T-helper 2 cell treated with Interferon-gamma antibody and Interleukin-4, amounts not matched to agents 5 μg/mL and 100 μg/mL, for 36 hours (primary cell): Measurements from ENCODE around the gene CHMP4A.
"Not testable (repeated sequence)": the region's sequence is repeated elsewhere in the genome, so short reads cannot be mapped to it uniquely, and the experiment has no call there.

Experiments
- DNase-seq: peaks from one replicate; pipeline ENCODE4 v3.0.0; 2021; ENCODE audit warnings: low spot score
- H3K27ac Mint-ChIP-seq: one replicate; pipeline ENCODE4 v1.8.0; 2021; ENCODE audit warnings: mild to moderate bottlenecking, mixed read lengths
- H3K27me3 Mint-ChIP-seq: one replicate; pipeline ENCODE4 v1.8.0; 2021; ENCODE audit warnings: low read depth, mixed read lengths
- H3K36me3 Mint-ChIP-seq: one replicate; pipeline ENCODE4 v1.8.0; 2021; ENCODE audit warnings: low read depth, mixed read lengths
- H3K4me1 Mint-ChIP-seq: one replicate; pipeline ENCODE4 v1.8.0; 2021; ENCODE audit warnings: low read depth, mixed read lengths
- H3K4me3 Mint-ChIP-seq: one replicate; pipeline ENCODE4 v1.8.0; 2022; ENCODE audit warnings: mild to moderate bottlenecking, moderate library complexity, mixed read lengths
- H3K9me3 Mint-ChIP-seq: one replicate; pipeline ENCODE4 v1.8.0; 2021; ENCODE audit warnings: mixed read lengths

CHMP4A gene

DNA sequence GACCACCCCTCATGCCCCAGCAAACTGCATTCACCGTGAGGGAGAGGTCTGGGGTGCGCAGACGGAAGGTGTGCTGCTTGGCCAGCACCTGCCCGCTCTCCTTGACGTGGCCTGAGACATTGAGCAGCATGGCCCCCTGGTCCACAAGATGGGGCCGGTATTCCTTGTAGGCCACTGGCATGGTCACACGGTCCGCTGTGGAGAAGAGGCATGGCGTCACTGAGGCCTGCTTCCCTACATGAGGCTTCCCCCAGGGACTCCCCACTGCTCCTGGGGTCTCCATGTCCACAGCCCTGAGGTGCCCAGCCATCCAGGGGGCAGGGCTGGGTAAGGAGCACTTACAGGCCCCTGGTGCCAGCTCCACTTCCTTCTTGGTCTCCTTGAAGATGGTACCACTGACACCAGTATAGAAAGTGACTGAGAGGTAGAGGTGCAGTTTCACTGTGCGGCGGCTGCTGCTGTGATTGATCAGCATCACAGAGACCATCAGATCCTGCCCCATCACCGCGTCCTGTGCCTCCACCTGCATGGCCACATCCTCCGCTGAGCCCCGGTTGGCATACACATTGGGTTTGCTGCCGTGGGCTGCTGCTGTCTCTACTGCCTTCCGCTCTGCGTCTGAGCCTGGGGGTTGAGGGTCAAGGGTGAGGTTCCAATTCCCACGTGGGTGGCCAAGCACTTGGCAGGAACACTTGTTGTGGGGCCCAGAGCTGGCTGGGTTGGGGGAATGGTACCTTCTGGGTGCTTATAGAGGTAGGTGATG lies 41.5 kb upstream of the CHMP4A start:
- Mint-ChIP-seq H3K4me1 (peaks cover 18% of the 10 kb centered on the region), H3K36me3 (peaks cover 10% of the 10 kb centered on the region), H3K27ac (no peak overlapping the region), H3K4me3 (no peak overlapping the region), H3K27me3 (no peaks in the 10 kb centered on the region), H3K9me3 (no peaks in the 10 kb centered on the region)
- DNase-seq = no peak

DNA sequence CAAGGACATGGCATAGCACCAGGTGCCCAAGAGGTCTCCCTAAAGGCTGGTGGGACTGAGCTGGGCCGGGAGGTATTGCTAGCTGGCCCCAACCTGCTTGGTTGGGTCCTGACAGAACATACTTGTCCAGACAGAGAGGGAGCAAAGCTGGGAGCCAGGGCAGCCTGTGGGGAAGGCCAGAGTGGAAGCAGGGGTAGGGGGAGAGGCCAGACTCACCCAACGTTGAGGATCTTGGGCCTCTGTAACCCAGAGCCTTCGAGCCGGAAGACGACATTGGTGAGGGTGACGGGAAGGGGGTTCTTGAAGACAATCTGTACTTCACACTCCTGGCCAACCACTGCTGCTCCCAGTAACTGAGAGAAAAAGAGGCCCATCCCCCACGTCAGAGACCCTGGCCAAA lies 40.6 kb upstream of the CHMP4A start:
- H3K36me3 Mint-ChIP-seq = peaks cover 12% of the 10 kb centered on the region
- peak overlapping the region; percentile 60 for H3K27ac Mint-ChIP-seq
- H3K4me3 Mint-ChIP-seq = no peak overlapping the region
- DNase-seq = no peak
- no peaks in the 10 kb centered on the region for H3K9me3 Mint-ChIP-seq
- H3K4me1 Mint-ChIP-seq = peaks cover 20% of the 10 kb centered on the region
- no peaks in the 10 kb centered on the region for H3K27me3 Mint-ChIP-seq

DNA sequence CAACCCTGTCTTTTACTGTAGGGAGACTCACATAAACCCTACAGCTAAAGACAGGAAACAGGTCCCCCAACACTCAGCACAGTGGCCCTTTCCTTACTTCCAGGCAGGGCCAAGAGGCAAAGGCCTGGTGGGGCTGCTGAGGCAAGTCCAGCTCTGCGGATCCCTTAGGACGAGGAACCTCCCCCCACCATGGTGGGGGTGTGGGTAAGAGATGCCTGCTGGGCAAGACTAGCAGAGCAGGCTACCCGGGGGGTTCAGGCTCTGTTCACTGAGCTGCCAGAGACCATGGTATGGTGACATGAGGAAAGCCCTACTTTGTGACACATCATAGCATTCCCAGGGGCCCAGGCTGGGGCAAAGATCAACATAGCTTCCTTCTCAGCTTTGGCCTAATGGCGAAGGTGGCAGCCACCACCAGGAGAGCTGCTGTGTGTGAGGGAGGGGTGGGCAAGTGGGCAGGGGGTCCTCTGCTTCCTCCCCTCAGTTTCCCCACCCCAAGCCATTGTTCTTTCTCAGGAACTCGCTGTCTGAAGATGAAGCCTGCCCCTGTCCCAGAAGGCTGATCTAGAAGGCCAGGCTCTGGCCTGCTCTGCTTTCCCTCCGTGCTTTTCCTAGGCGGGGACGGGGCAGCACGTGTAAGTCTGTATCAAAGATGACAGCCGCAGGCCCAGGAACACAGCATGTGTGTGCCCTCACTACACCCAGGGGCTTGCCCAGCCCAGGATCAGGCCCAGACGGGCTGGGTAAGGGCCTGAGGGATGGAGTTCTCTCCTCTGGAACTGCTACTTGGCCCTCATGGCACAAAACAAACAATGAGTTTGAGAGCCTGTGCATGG lies 39.2 kb upstream of the CHMP4A start:
- no peak overlapping the region for H3K4me3 Mint-ChIP-seq
- H3K27ac Mint-ChIP-seq = no peak overlapping the region
- H3K36me3 Mint-ChIP-seq = peaks cover 10% of the 10 kb centered on the region
- peaks cover 31% of the 10 kb centered on the region for H3K4me1 Mint-ChIP-seq
- H3K9me3 Mint-ChIP-seq = no peaks in the 10 kb centered on the region
- no peaks in the 10 kb centered on the region for H3K27me3 Mint-ChIP-seq
- DNase-seq = no peak

DNA sequence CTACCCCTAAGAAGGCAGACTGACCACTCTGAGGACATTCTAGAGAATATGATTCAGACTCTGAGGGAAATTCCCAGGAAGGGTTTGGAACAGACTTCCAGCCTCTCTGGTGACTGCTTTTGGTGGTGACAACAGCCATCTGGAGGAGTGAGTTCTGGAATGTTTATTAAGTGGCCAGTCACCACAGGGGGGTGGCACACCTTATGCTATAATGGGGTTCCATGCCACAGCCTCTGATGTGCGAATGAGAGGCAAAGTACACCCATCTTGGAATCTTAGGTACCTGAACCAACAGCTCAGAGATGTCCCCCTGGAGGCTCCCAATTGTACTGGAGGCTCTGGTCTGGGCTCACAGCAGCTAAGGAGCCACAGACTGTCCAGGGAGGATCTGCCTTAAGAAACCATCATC lies 38.6 kb upstream of the CHMP4A start:
- Mint-ChIP-seq H3K27ac (peak overlapping the region; percentile 9), H3K36me3 (peaks cover 12% of the 10 kb centered on the region), H3K27me3 (no peaks in the 10 kb centered on the region)

DNA sequence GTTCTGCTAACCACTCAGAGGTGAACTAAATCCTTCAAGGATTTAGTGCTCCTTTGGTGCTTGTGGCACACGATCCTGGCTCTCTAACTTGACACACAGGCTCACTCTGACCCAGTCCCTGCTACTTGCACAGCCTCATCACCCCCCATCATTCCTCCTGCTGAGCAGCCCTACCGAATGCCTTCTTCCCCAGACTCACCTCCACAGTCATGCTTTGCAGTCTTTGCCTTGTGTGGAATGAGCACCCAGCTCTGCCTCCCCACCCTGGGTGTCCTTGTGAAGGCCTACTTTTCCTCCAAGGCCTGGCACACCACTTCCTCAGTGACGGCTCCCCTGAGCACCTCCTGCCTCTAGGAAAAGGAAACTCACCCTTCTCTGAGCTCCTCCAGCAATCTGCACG lies 37.1 kb upstream of the CHMP4A start:
- no peak overlapping the region for H3K4me3 Mint-ChIP-seq
- no peaks in the 10 kb centered on the region for H3K9me3 Mint-ChIP-seq
- peak overlapping the region; percentile 2 for H3K27ac Mint-ChIP-seq
- no peaks in the 10 kb centered on the region for H3K27me3 Mint-ChIP-seq
- peaks cover 38% of the 10 kb centered on the region for H3K4me1 Mint-ChIP-seq
- no peak for DNase-seq
- H3K36me3 Mint-ChIP-seq = peaks cover 12% of the 10 kb centered on the region

More for the DNA sequence above, 38.6 kb upstream of the CHMP4A start:
- no peak for DNase-seq
- H3K9me3 Mint-ChIP-seq = no peaks in the 10 kb centered on the region
- H3K4me1 Mint-ChIP-seq = peaks cover 35% of the 10 kb centered on the region
- no peak overlapping the region for H3K4me3 Mint-ChIP-seq

DNA sequence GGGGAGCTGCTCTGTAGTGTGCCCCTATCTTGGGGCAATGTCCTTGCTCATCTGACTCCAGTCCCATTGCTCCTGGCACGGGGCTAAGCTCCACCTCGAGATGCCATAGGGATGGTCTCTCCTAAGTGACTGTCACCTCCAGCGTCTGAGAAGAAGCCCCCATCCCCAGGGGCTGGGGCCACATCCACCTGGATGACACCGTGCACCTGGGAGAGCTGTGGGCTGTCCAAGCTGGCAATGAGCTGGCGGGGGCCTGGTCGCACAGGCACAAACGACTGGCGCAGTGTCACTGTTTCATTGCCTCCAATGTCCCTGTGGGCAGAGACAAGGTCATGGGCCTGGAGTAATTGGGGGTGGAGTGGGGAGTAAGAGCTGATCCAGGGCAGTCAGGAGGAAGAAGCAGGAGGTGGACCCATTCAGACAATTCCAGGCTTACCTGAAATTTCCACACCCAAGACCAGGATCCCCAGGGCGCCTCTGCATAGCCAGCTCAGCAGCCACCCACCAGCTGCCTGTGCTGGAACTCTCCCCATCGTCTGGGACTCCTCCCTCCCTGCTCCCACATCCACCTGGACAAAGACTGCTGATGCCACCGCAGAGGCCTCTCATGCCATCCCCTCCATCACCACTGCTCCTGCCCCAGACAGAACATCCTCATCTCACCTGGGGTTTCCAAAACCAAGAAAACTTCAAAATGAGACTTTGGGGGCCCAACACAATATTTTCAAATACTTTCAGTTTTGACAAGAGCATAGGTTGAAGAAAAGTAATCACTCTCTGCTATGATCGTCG lies 36.1 kb upstream of the CHMP4A start:
- peak overlapping the region; percentile 76 for H3K27ac Mint-ChIP-seq
- DNase-seq = no peak
- H3K9me3 Mint-ChIP-seq = no peaks in the 10 kb centered on the region
- no peak overlapping the region for H3K4me3 Mint-ChIP-seq
- H3K27me3 Mint-ChIP-seq = no peaks in the 10 kb centered on the region
- H3K36me3 Mint-ChIP-seq = peaks cover 10% of the 10 kb centered on the region
- H3K4me1 Mint-ChIP-seq = peaks cover 40% of the 10 kb centered on the region

DNA sequence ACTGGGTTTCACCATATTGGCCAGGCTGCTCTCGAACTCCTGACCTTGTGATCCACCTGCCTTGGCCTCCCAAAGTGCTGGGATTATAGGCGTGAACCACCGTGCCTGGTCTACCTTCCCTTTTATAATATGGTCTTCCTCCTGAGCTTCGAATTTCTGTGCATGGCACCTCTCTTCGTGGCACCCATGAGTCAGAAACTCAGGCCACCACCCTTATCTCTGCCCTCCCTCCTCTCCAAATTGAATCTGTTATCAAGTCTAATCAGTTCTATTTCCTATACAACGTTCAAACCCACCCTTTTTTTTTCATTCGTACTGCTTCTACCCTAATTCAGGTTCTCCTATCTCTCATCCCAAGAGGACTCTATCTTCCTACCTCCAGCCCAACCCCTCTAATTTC lies 34.1 kb upstream of the CHMP4A start:
- peaks cover 8% of the 10 kb centered on the region for H3K36me3 Mint-ChIP-seq
- no peaks in the 10 kb centered on the region for H3K9me3 Mint-ChIP-seq
- H3K4me1 Mint-ChIP-seq = peaks cover 43% of the 10 kb centered on the region
- H3K27me3 Mint-ChIP-seq = no peaks in the 10 kb centered on the region
- H3K4me3 Mint-ChIP-seq = peak overlapping the region; percentile 63
- H3K27ac Mint-ChIP-seq = peak overlapping the region; percentile 87
- DNase-seq = no peak

DNA sequence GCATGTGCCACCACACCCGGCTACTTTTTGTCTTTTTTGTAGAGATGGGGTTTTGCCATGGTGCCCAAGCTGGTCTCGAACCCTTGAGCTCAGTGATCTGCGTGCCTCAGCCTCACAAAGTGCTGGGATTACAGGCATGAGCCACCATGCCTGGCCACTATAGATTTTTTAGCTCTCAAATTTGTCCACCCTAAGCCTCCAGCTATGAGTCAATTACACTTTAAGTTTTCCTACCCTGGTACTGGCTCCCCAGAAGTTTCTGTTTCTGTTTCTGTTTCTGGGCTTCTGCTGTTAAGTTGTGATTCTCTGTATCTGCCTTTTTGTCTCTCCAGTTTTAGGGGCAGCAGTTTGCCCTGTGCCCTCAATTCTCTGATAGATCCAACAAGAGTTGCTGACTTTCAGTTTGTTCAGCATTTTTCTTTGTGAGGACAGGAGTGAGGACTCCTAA lies 33.5 kb upstream of the CHMP4A start:
- H3K4me1 Mint-ChIP-seq = peaks cover 43% of the 10 kb centered on the region
- H3K27ac Mint-ChIP-seq = peak overlapping the region; percentile 95
- peak; percentile 35 for DNase-seq
- peaks cover 9% of the 10 kb centered on the region for H3K36me3 Mint-ChIP-seq
- H3K4me3 Mint-ChIP-seq = peak overlapping the region; percentile 78
- no peaks in the 10 kb centered on the region for H3K27me3 Mint-ChIP-seq
- H3K9me3 Mint-ChIP-seq = no peaks in the 10 kb centered on the region

DNA sequence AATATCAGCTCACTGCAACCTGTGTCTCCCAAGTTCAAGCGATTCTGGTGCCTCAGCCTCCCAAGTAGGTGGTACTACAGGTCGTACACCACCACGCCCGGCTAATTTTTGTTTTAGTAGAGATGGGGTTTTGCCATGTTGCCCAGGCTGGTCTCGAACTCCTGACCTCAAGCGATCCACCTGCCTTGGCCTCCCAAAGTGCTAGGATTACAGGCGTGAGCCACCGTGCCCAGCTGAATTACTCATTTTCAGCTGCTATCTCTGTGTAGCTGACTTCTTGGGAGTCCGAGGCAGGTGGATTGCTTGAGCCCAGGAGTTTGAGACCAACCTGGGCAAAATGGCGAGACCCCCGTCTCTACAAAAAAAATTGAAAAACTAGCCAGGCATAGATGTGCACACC lies 32.1 kb upstream of the CHMP4A start:
- H3K27ac Mint-ChIP-seq, DNase-seq, H3K9me3 Mint-ChIP-seq, H3K27me3 Mint-ChIP-seq: not testable (repeated sequence)
- H3K4me3 Mint-ChIP-seq = peak overlapping the region; percentile 44
- H3K36me3 Mint-ChIP-seq = peaks cover 15% of the 10 kb centered on the region
- peaks cover 37% of the 10 kb centered on the region for H3K4me1 Mint-ChIP-seq

DNA sequence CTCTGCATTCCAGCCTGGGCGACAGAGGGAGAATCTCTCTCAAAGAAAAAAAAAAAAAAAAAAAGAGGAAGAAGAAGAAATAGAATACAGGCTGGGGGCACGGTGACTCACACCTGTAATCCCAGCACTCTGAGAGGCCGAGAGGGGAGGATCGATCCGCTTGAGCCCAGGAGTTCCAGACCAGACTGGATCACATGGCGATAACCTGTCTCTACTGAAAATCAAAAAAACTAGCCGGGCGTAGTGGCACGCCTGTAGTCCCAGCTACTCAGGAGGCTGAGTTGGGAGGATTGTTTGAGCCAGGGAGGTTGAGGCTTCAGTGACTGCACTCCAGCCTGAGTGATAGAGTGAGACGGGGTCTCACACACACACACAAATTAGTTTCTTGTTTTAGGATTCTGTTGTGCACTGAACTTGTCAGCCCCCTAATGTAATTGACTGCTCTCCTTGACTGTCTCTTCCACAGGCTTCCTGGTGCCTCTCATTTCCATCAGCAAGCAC lies 30.1 kb upstream of the CHMP4A start:
- Mint-ChIP-seq H3K27me3 (no peaks in the 10 kb centered on the region), H3K27ac (peak overlapping the region; percentile 100), H3K4me1 (peaks cover 41% of the 10 kb centered on the region), H3K4me3 (peak overlapping the region; percentile 97), H3K36me3 (peaks cover 29% of the 10 kb centered on the region), H3K9me3 (no peaks in the 10 kb centered on the region)
- DNase-seq = no peak

DNA sequence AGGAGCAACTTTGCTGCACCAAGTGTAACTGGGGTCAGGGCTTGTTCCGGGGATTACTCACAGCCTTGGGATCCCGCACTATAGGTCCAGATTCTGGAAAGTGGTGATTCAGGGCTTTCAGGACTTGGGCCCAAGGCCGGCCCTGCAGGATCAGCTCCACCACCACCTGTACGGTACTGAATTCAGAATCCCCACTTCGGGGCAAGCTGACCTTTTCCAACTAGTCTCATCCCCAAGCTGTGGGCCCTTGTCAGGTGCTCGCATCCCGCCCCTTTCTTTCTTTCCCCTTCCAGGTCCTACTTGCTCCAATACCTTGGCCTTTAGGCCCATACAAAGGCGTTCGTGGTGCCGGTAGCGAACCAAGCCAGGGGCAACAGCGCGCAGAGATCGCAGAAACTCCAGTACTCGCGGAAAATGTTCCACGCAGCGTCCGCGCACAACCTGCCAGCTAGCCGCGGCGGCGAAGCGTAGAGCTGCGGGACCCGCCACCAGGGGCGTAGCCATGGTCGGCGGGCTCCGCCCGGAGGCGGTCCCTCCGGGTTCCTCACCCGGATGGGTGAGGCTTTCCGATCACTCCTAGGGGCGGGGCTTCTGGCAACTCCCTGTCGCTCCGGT lies 28.6 kb upstream of the CHMP4A start:
- peak overlapping the region; percentile 97 for H3K4me3 Mint-ChIP-seq
- no peaks in the 10 kb centered on the region for H3K27me3 Mint-ChIP-seq
- no peaks in the 10 kb centered on the region for H3K9me3 Mint-ChIP-seq
- peaks cover 37% of the 10 kb centered on the region for H3K4me1 Mint-ChIP-seq
- peak overlapping the region; percentile 100 for H3K27ac Mint-ChIP-seq
- H3K36me3 Mint-ChIP-seq = peaks cover 42% of the 10 kb centered on the region
- peak; percentile 93 for DNase-seq

DNA sequence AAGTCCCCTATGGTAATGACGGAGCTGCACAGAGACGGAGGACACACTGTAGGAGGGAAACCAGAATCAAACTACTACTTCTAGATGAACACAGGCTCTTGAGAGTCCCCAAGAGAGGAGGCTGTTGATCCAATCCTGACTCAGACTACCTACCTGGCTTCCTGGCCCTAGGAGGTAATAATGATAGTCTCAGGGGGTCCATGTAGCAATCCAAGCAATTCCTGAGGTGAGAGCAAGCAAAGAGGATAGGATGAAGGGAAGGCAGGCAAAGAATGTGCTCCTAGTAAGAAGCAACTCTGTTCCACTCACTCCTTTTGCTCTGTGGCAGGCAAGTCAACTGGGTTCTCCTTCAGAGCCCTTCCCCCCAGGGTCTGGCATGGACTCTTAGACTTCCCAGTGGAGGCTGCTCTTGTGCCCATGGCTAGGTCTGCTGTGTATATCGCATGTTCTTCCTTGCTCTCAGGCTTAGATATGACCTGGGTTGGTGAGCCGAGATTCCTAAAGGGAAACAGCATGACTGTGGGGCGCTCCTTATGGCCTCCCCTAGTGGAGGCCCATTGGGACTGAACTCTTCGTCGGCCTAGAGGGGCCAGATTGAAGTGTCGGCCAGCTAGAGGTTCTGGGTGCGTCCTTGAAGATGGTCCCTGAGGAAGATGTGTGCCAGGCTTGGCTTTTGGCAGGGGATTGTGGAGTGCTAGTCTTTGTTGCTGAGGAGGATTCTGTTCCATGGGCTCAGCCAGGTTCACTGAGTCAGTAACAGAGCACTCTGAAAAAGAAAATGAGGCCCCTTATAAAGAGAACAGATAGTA lies 27.0 kb upstream of the CHMP4A start:
- Mint-ChIP-seq H3K4me1 (peaks cover 38% of the 10 kb centered on the region), H3K9me3 (no peaks in the 10 kb centered on the region), H3K27me3 (no peaks in the 10 kb centered on the region), H3K27ac (peak overlapping the region; percentile 47), H3K36me3 (peaks cover 57% of the 10 kb centered on the region), H3K4me3 (peak overlapping the region; percentile 97)
- DNase-seq = no peak
